Esophagus muscularis mucosa (tissue), 4 donors: ENCODE results near the gene RBPJ. TPM values are rescaled to one million over a fixed set of nuclear protein-coding genes. Genes with fewer than 3 reads are reported as not detected.

Experiments used
- DNase-seq: peaks from one replicate; pipeline ENCODE4 v3.0.0-alpha.2; 2017; ENCODE audit errors: extremely low spot score
- H3K27ac ChIP-seq, 4 donors: fragments of 200-600 bp; sonication (generic); replicated peaks in 1 of 4; 1 replicate in 3 of 4; 2 replicates in 1 of 4; pipeline ENCODE4 v1.5.1; 2016 to 2019; ENCODE audit warnings: mild to moderate bottlenecking in 1 of 4
- H3K27me3 ChIP-seq, 4 donors: fragments of 200-600 bp; sonication (generic); one replicate each; pipeline versions ENCODE4 v1.5.1 to v1.6.0; 2016 to 2019
- H3K36me3 ChIP-seq, 4 donors: fragments of 200-600 bp; sonication (generic); one replicate each; pipeline ENCODE4 v1.5.1; 2016 to 2019
- H3K4me1 ChIP-seq, 4 donors: fragments of 200-600 bp; sonication (generic); one replicate each; pipeline ENCODE4 v1.5.1; 2016 to 2019
- H3K4me3 ChIP-seq, 4 donors: fragments of 200-600 bp; sonication (generic); 1 replicate in 2 of 4; 2 replicates in 2 of 4; pipeline ENCODE4 v1.5.1; 2016 to 2019; ENCODE audit warnings: mild to moderate bottlenecking in 4 of 4, moderate library complexity in 1 of 4
- H3K9me3 ChIP-seq, 4 donors: fragments of 200-600 bp; sonication (generic); 1 replicate in 3 of 4; 2 replicates in 1 of 4; pipeline ENCODE4 v1.5.1; 2016 to 2019
- CTCF ChIP-seq, 3 experiments: fragments of 200-600 bp in 2 of 3; fragments of 450-650 bp in 1 of 3; sonication (generic) in 2 of 3; IDR thresholded peaks; one replicate each; pipeline ENCODE4 v1.5.1; 2017 to 2019; ENCODE audit warnings: antibody characterized with exemption in 3 of 3, mild to moderate bottlenecking in 2 of 3, moderate library complexity in 1 of 3
- EP300 ChIP-seq: sonication (generic); formaldehyde crosslinking; IDR thresholded peaks from one replicate; pipeline ENCODE4 v1.6.1; 2017; ENCODE audit warnings: antibody characterized with exemption
- POLR2A ChIP-seq: fragments of 450-650 bp; IDR thresholded peaks from one replicate; pipeline ENCODE4 v1.6.1; 2017; ENCODE audit warnings: antibody characterized with exemption, moderate library complexity, mild to moderate bottlenecking, low read depth
- POLR2AphosphoS5 ChIP-seq, 2 donors: sonication (generic); formaldehyde crosslinking; IDR thresholded peaks; one replicate each; pipeline ENCODE4 v1.6.1; 2017; ENCODE audit warnings: antibody characterized with exemption in 2 of 2
- WGBS: methylation state at CpG from one replicate; pipeline ENCODE4 v1.1.5; 2018; 5-methylcytosine and 5-hydroxymethylcytosine counted together
- intact Hi-C: fragments of 100-400 bp; cut with DNase I; formaldehyde crosslinking; loops from one replicate; pipeline ENCODE4 v1.15.1; 2023
- total RNA-seq, 4 donors: library from RNA; depleted of rRNA; stranded (reverse); fragments of >200 nt; gene quantifications; one replicate each; pipeline versions ENCODE4 v1.1.0 to v1.2.1, GENCODE V29; 2016

The RBPJ gene
- total RNA-seq, 4 donors from 2014 or later: 49.7 to 75.2 (median 60.8) TPM

GRCh38 chr4:26330186-26330787 is 9.5 kb downstream of the RBPJ start:
- no peaks in the 10 kb centered on the region for H3K9me3 ChIP-seq
- no peak for DNase-seq
- no peak overlapping the region for H3K27ac ChIP-seq
- H3K4me3 ChIP-seq: no peak overlapping the region
- H3K4me1 ChIP-seq: peaks cover 14 to 43% (median 33%) of the 10 kb centered on the region in 4 donors
- TF ChIP-seq CTCF (IDR thresholded peaks at IDR 0.05) (peak; percentile 62 to 70 (median 63)), EP300 (no peak)
- 42% methylated on average over 4 of the region's 4 CpGs for WGBS
- no peaks in the 10 kb centered on the region for H3K27me3 ChIP-seq
- intact Hi-C loops: loop anchor here (2.0 kb wide), 1 partner anchor 83 kb away; no protein-coding TSS in a partner anchor
- H3K36me3 ChIP-seq: no peaks in the 10 kb centered on the region

GRCh38 chr4:26330946-26331345 is 10.1 kb downstream of the RBPJ start:
- TF ChIP-seq CTCF (IDR thresholded peaks at IDR 0.05) (no peak), POLR2A (no peak), EP300 (no peak), POLR2AphosphoS5 (IDR thresholded peaks at IDR 0.05) (no peak)
- Histone ChIP-seq H3K9me3 (no peaks in the 10 kb centered on the region), H3K36me3 (no peaks in the 10 kb centered on the region), H3K4me1 (peaks cover 14 to 40% (median 32%) of the 10 kb centered on the region in 4 donors), H3K4me3 (no peak overlapping the region), H3K27me3 (no peaks in the 10 kb centered on the region), H3K27ac (no peak overlapping the region)
- WGBS: 80% methylated on average over 6 of the region's 6 CpGs
- DNase-seq: no peak
- intact Hi-C loops: loop anchor here (2.0 kb wide), 1 partner anchor 82 kb away; no protein-coding TSS in a partner anchor

- H3K4me3 ChIP-seq: no peak overlapping the region
- H3K4me1 ChIP-seq: peaks cover 14 to 38% (median 32%) of the 10 kb centered on the region in 4 donors
- H3K27me3 ChIP-seq: no peaks in the 10 kb centered on the region
- no peaks in the 10 kb centered on the region for H3K36me3 ChIP-seq
- no peaks in the 10 kb centered on the region for H3K9me3 ChIP-seq
- TF ChIP-seq EP300: no peak
- intact Hi-C loops: loop anchor here (2.0 kb wide), 1 partner anchor 81 kb away; no protein-coding TSS in a partner anchor
- DNase-seq: no peak
- WGBS: 76% methylated on average over 7 of the region's 7 CpGs
- H3K27ac ChIP-seq: no peak overlapping the region
Observed at GRCh38 chr4:26331380-26331950, 10.7 kb downstream of the RBPJ start.

GRCh38 chr4:26334366-26334765 is 13.6 kb downstream of the RBPJ start:
- Histone ChIP-seq H3K9me3 (no peaks in the 10 kb centered on the region), H3K27ac (no peak overlapping the region), H3K27me3 (no peaks in the 10 kb centered on the region), H3K4me1 (peaks cover 14 to 30% (median 24%) of the 10 kb centered on the region in 4 donors), H3K36me3 (no peaks in the 10 kb centered on the region), H3K4me3 (no peak overlapping the region)
- WGBS: 89% methylated on average over 3 of the region's 3 CpGs
- intact Hi-C loops: no loop called here
- DNase-seq: no peak
- no peak for TF ChIP-seq CTCF (IDR thresholded peaks at IDR 0.05)
- TF ChIP-seq POLR2AphosphoS5 (IDR thresholded peaks at IDR 0.05): no peak
- no peak for TF ChIP-seq EP300
- TF ChIP-seq POLR2A: no peak

GRCh38 chr4:26337612-26338011 is 16.8 kb downstream of the RBPJ start:
- H3K27ac ChIP-seq: no peak overlapping the region
- intact Hi-C loops: no loop called here
- DNase-seq: no peak
- TF ChIP-seq CTCF (IDR thresholded peaks at IDR 0.05): no peak
- no peak for TF ChIP-seq POLR2AphosphoS5 (IDR thresholded peaks at IDR 0.05)
- no peak for TF ChIP-seq POLR2A
- no peak for TF ChIP-seq EP300
- H3K27me3 ChIP-seq: no peaks in the 10 kb centered on the region
- peaks cover 15 to 32% (median 20%) of the 10 kb centered on the region in 4 donors for H3K4me1 ChIP-seq
- H3K36me3 ChIP-seq: no peaks in the 10 kb centered on the region
- H3K4me3 ChIP-seq: no peak overlapping the region
- WGBS: 87% methylated on average over 2 of the region's 2 CpGs
- no peaks in the 10 kb centered on the region for H3K9me3 ChIP-seq
